HepG2 (cell line): Measurements from ENCODE around the gene RHOD. TPM values are rescaled to one million over a fixed set of nuclear protein-coding genes. Genes with fewer than 3 reads are reported as not detected.
A peak's percentile ranks its signal among the peaks of the same experiment; 100 is the strongest.

ENCODE experiments used
- ATAC-seq: fragments of 200-7000 bp; cut with Tn5 transposase; 3 replicates; pipeline ENCODE4 v1.9.1; 2020; ENCODE audit warnings: mild to moderate bottlenecking, moderate library complexity
- BruUV-seq: library from RNA; stranded (reverse); fragments of 400-500 nt; replicated peaks from 2 replicates; lab custom pipeline; 2021; lab: Mats Ljungman, UMichigan
- CTCF ChIA-PET: fragments of 300-600 bp; formaldehyde crosslinking; extraction: SDS; loops from one replicate; lab custom pipeline; 2021; ENCODE audit warnings: low total read pairs, inconsistent platforms, low intra/inter-chr PET ratio; lab: Yijun Ruan, JAX
- POLR2A ChIA-PET: fragments of 350-600 bp; sonication (Branson Sonifier 250); formaldehyde crosslinking; loops from one replicate; lab custom pipeline; 2020; ENCODE audit warnings: antibody characterized with exemption, inconsistent platforms; lab: Yijun Ruan, JAX
- DNase-seq: peaks from one replicate; pipeline ENCODE4 v3.0.0-alpha.2; 2015; ENCODE audit warnings: low spot score
- FAIRE-seq: peaks from 3 replicates; lab custom pipeline; 2011; peaks lifted over from hg19 to GRCh38; lab: Jason Lieb, UNC
- H2AFZ ChIP-seq: one replicate; pipeline ENCODE4 v1.6.1; 2011; ENCODE audit warnings: low read length, inconsistent platforms
- H3K27ac ChIP-seq: fragments of 300-600 bp; 3 replicates; pipeline ENCODE4 v1.8.0; 2011; ENCODE audit warnings: mixed run types, mild to moderate bottlenecking, mixed read lengths, low read length, inconsistent platforms; ENCODE audit not compliant: insufficient read depth; ENCODE audit errors: extremely low read length
- H3K27me3 ChIP-seq, 2 experiments: fragments of 200-600 bp in 1 of 2; 2 replicates in 1 of 2; 3 replicates in 1 of 2; pipeline versions ENCODE4 v1.6.0 to v1.8.0; 2011; ENCODE audit warnings: low read length in 2 of 2, mild to moderate bottlenecking in 2 of 2, moderate library complexity in 2 of 2, inconsistent platforms in 1 of 2; ENCODE audit not compliant: insufficient read depth in 2 of 2, control insufficient read depth in 1 of 2
- H3K36me3 ChIP-seq, 2 experiments: fragments of 200-600 bp in 1 of 2; replicated peaks in 1 of 2; 2 replicates in 1 of 2; 3 replicates in 1 of 2; pipeline versions ENCODE4 v1.5.1 to v1.8.0; 2011; ENCODE audit warnings: low read length in 2 of 2, inconsistent platforms in 1 of 2; ENCODE audit not compliant: insufficient read depth in 2 of 2, control insufficient read depth in 1 of 2
- H3K4me1 ChIP-seq: 2 replicates; pipeline ENCODE4 v1.5.1; 2012; ENCODE audit warnings: low read length, inconsistent platforms; ENCODE audit not compliant: insufficient read depth
- H3K4me2 ChIP-seq: 2 replicates; pipeline ENCODE4 v1.6.0; 2011; ENCODE audit warnings: low read depth, low read length, inconsistent platforms
- H3K4me3 ChIP-seq, 3 experiments: fragments of 200-600 bp in 1 of 3; sonication (generic), shearing (Covaris generic) in 1 of 3; replicated peaks in 1 of 3; 2 replicates each; pipeline ENCODE4 v1.5.1; 2011 to 2016; ENCODE audit warnings: low read length in 3 of 3, inconsistent platforms in 2 of 3, low read depth in 2 of 3, mild to moderate bottlenecking in 2 of 3, control low read depth in 1 of 3, mixed read lengths in 1 of 3; ENCODE audit not compliant: insufficient read depth in 1 of 3
- H3K79me2 ChIP-seq: one replicate; pipeline ENCODE4 v1.6.1; 2011; ENCODE audit warnings: low read length, inconsistent platforms; ENCODE audit not compliant: insufficient read depth
- H3K9ac ChIP-seq: 2 replicates; pipeline ENCODE4 v1.6.0; 2011; ENCODE audit warnings: mild to moderate bottlenecking, low read depth, low read length, inconsistent platforms; ENCODE audit not compliant: insufficient read depth
- H3K9me3 ChIP-seq: 2 replicates; pipeline ENCODE4 v1.5.1; 2012; ENCODE audit warnings: mild to moderate bottlenecking, low read length
- H4K20me1 ChIP-seq: 2 replicates; pipeline ENCODE4 v1.6.0; 2011; ENCODE audit warnings: inconsistent platforms, mild to moderate bottlenecking, low read length, moderate library complexity; ENCODE audit not compliant: insufficient read depth
- DNMT1 ChIP-seq: sonication (generic); formaldehyde crosslinking; IDR thresholded peaks from 2 replicates; pipeline ENCODE4 v1.5.1; 2020; ENCODE audit warnings: mild to moderate bottlenecking, missing genetic modification reagents
- FIP1L1 ChIP-seq: fragments of 200-400 bp; formaldehyde crosslinking; IDR thresholded peaks from 2 replicates; pipeline ENCODE4 v1.6.1; 2018; ENCODE audit warnings: low read depth, mild to moderate bottlenecking, low read length, moderate library complexity, borderline replicate concordance; ENCODE audit not compliant: insufficient read depth
- RAD21 ChIP-seq: fragments of 450-650 bp; formaldehyde crosslinking; IDR thresholded peaks from 2 replicates; pipeline ENCODE4 v1.5.0; 2020; ENCODE audit warnings: mild to moderate bottlenecking
- SMYD3 ChIP-seq: sonication (generic); formaldehyde crosslinking; IDR thresholded peaks from 2 replicates; pipeline ENCODE4 v1.8.1; 2023; ENCODE audit warnings: mild to moderate bottlenecking, missing genetic modification reagents
- TAF1 ChIP-seq: sonication (generic); formaldehyde crosslinking; IDR thresholded peaks from 2 replicates; pipeline ENCODE4 v1.4.0; 2020; ENCODE audit warnings: missing genetic modification reagents
- TAF15 ChIP-seq: fragments of 200-400 bp; formaldehyde crosslinking; IDR thresholded peaks from one replicate; pipeline ENCODE4 v1.6.1; 2018; ENCODE audit warnings: mild to moderate bottlenecking, low read depth, low read length; ENCODE audit not compliant: poor library complexity, severe bottlenecking
- ZNF510 ChIP-seq: sonication (generic); formaldehyde crosslinking; IDR thresholded peaks from 2 replicates; pipeline ENCODE4 v1.4.0; 2020; ENCODE audit warnings: low read depth, mild to moderate bottlenecking, missing genetic modification reagents
- ZNF768 ChIP-seq: sonication (generic); formaldehyde crosslinking; IDR thresholded peaks from 2 replicates; pipeline ENCODE4 v1.4.0; 2020; ENCODE audit warnings: missing genetic modification reagents
- WGBS: methylation state at CpG from one replicate; pipeline ENCODE4 v1.1.6; 2017; ENCODE audit warnings: low lambda C conversion rate; 5-methylcytosine and 5-hydroxymethylcytosine counted together
- in situ Hi-C: cut with HindIII; loops from 2 replicates; pipeline ENCODE4 v1.10.0; 2017; ENCODE audit warnings: low pct_unique_long_range_greater_than_20kb; ENCODE audit not compliant: extremely low pct_ligation_motif_present
- intact Hi-C: fragments of 100-400 bp; cut with micrococcal nuclease; formaldehyde crosslinking; loops from one replicate; pipeline ENCODE4 v1.10.0; 2022; ENCODE audit not compliant: unreplicated experiment
- polyA plus RNA-seq, 8 experiments: library from polyadenylated mRNA; depleted of rRNA in 3 of 8; stranded (reverse) in 7 of 8; unstranded in 1 of 8; fragments of >200 nt; fragmentation: Illumina TruSeq in 4 of 8; extraction: Trizol in 4 of 8; gene quantifications; 2 replicates each; pipeline versions ENCODE4 v1.2.1 to v1.2.3, GENCODE V29; 2011 to 2016; ENCODE audit warnings: low read depth in 4 of 8, missing spikeins in 1 of 8, mixed read lengths in 1 of 8; ENCODE audit not compliant: insufficient read depth in 1 of 8
- total RNA-seq, 5 experiments: library from RNA; depleted of rRNA; stranded (reverse); fragments of >200 nt; fragmentation: Illumina TruSeq; extraction: Trizol; gene quantifications; 2 replicates each; pipeline ENCODE4 v1.2.3, GENCODE V29; 2016; ENCODE audit warnings: low read depth in 1 of 5
- TF ChIP-seq, protein P1 (sequence below): sonication (generic); formaldehyde crosslinking; IDR thresholded peaks from 2 replicates; pipeline ENCODE4 v1.5.1; 2020; ENCODE audit warnings: mild to moderate bottlenecking, missing genetic modification reagents, moderate library complexity
- TF ChIP-seq, protein P2 (sequence below): sonication (generic); formaldehyde crosslinking; IDR thresholded peaks from 2 replicates; pipeline ENCODE4 v1.8.0; 2022; ENCODE audit warnings: mild to moderate bottlenecking, missing genetic modification reagents, moderate library complexity

Gene RHOD
- total and polyA plus RNA-seq, 2 of the 13 experiments (the other 11 are each of a cell fraction or from before 2014, with no cell fraction given), result 0.27 to 0.98 TPM

DNA sequence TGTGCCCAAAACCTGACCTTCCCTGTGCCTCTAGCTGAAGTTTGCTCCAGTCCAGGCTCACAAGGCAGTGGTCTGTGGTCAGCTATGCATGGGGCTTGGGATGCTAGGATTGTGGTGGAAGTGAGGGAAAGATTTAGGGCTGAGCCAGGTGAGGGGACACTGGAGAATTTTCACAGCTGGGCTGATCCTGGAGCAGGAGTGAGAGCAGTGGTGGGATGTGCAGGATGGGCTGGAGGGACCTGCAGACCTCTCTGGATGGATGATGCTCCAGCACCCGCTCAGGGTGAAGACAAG, 38.5 kb downstream of the RHOD start:
- ATAC-seq, result no peak
- no peak overlapping the region for H2AFZ ChIP-seq
- no peaks in the 10 kb centered on the region for H3K36me3 ChIP-seq
- CTCF ChIA-PET, result interaction anchor here (0.7 to 1.2 kb wide), 3 partner anchors 14 to 223 kb away, joined by 3 to 4 read pairs (median 3); no protein-coding TSS in a partner anchor
- peak overlapping the region; percentile 91 for H3K4me2 ChIP-seq
- no CpG with 5 or more reads among the region's 1 CpG for WGBS
- POLR2A ChIA-PET, result interaction anchor here (1.6 kb wide), 1 partner anchor 145 kb away, joined by 5 read pairs; no protein-coding TSS in a partner anchor
- TF ChIP-seq FIP1L1 (no peak), TAF1 (peak; percentile 28; the same call in 1 of the 2 replicates), ZNF510 (CRISPR knock-in tag) (no peak), RAD21 (0 out of 2 replicates have a peak, but pooled peaks have one; percentile 1), SMYD3 (no peak), DNMT1 (no peak), ZNF768 (CRISPR knock-in tag) (no peak), TAF15 (no peak)
- TF ChIP-seq, protein P1, sequence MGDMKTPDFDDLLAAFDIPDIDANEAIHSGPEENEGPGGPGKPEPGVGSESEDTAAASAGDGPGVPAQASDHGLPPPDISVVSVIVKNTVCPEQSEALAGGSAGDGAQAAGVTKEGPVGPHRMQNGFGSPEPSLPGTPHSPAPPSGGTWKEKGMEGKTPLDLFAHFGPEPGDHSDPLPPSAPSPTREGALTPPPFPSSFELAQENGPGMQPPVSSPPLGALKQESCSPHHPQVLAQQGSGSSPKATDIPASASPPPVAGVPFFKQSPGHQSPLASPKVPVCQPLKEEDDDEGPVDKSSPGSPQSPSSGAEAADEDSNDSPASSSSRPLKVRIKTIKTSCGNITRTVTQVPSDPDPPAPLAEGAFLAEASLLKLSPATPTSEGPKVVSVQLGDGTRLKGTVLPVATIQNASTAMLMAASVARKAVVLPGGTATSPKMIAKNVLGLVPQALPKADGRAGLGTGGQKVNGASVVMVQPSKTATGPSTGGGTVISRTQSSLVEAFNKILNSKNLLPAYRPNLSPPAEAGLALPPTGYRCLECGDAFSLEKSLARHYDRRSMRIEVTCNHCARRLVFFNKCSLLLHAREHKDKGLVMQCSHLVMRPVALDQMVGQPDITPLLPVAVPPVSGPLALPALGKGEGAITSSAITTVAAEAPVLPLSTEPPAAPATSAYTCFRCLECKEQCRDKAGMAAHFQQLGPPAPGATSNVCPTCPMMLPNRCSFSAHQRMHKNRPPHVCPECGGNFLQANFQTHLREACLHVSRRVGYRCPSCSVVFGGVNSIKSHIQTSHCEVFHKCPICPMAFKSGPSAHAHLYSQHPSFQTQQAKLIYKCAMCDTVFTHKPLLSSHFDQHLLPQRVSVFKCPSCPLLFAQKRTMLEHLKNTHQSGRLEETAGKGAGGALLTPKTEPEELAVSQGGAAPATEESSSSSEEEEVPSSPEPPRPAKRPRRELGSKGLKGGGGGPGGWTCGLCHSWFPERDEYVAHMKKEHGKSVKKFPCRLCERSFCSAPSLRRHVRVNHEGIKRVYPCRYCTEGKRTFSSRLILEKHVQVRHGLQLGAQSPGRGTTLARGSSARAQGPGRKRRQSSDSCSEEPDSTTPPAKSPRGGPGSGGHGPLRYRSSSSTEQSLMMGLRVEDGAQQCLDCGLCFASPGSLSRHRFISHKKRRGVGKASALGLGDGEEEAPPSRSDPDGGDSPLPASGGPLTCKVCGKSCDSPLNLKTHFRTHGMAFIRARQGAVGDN (CRISPR knock-in tag), result 0 out of 2 replicates have a peak, but pooled peaks have one; percentile 7
- TF ChIP-seq, protein P2, sequence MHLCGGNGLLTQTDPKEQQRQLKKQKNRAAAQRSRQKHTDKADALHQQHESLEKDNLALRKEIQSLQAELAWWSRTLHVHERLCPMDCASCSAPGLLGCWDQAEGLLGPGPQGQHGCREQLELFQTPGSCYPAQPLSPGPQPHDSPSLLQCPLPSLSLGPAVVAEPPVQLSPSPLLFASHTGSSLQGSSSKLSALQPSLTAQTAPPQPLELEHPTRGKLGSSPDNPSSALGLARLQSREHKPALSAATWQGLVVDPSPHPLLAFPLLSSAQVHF, result no peak
- DNase-seq, result no peak
- no peaks in the 10 kb centered on the region for H4K20me1 ChIP-seq
- peaks cover 18% of the 10 kb centered on the region for H3K4me1 ChIP-seq
- H3K9me3 ChIP-seq, result no peaks in the 10 kb centered on the region
- no peak overlapping the region for H3K9ac ChIP-seq
- peaks cover 0 to 7% of the 10 kb centered on the region in 2 experiments; a peak in 3 of 5 replicates for H3K27me3 ChIP-seq
- intact Hi-C loops, result loop anchor here (2.0 kb wide), 1 partner anchor 74 kb away; no protein-coding TSS in a partner anchor
- H3K27ac ChIP-seq, result no peak overlapping the region
- H3K4me3 ChIP-seq, result peak overlapping the region in 1 of 3 experiments; percentile 61; a peak in 1 of 6 replicates
- FAIRE-seq, result no peak
- no peaks in the 10 kb centered on the region for H3K79me2 ChIP-seq
- in situ Hi-C loops, result no loop called here
- no TSS peak for BruUV-seq
